Neutrophil (primary cell): ENCODE measurements around the gene C9orf43.
A peak's percentile ranks its signal among the peaks of the same experiment; 100 is the strongest.
"Not testable (repeated sequence)": the region's sequence is repeated elsewhere in the genome, so short reads cannot be mapped to it uniquely, and the experiment has no call there.

Experiments used
- H3K27ac ChIP-seq: fragments of 200-600 bp; sonication (generic); 2 replicates; pipeline ENCODE4 v1.5.1; 2016; ENCODE audit warnings: mild to moderate bottlenecking, moderate library complexity
- H3K27me3 ChIP-seq: fragments of 200-600 bp; sonication (generic); 2 replicates; pipeline ENCODE4 v1.6.0; 2016; ENCODE audit warnings: mild to moderate bottlenecking
- H3K36me3 ChIP-seq: fragments of 200-600 bp; sonication (generic); 2 replicates; pipeline ENCODE4 v1.5.1; 2017
- H3K4me1 ChIP-seq, 2 experiments: fragments of 200-600 bp in 1 of 2; sonication (generic) in 1 of 2; 1 replicate in 1 of 2; 2 replicates in 1 of 2; pipeline versions ENCODE4 v1.5.1 to v1.6.1; 2013 to 2016; ENCODE audit warnings: low read depth in 1 of 2, low read length in 1 of 2, mild to moderate bottlenecking in 1 of 2, moderate library complexity in 1 of 2; ENCODE audit not compliant: control insufficient read depth in 1 of 2, insufficient read depth in 1 of 2
- H3K4me3 ChIP-seq, 2 experiments: fragments of 200-600 bp in 1 of 2; sonication (generic) in 1 of 2; 1 replicate in 1 of 2; 2 replicates in 1 of 2; pipeline ENCODE4 v1.5.1; 2013 to 2016; ENCODE audit warnings: low read depth in 1 of 2, low read length in 1 of 2, mild to moderate bottlenecking in 1 of 2, moderate library complexity in 1 of 2
- H3K9me3 ChIP-seq: fragments of 200-600 bp; sonication (generic); 2 replicates; pipeline ENCODE4 v1.5.1; 2016
- CTCF ChIP-seq: fragments of 200-600 bp; sonication (generic); IDR thresholded peaks from 2 replicates; pipeline ENCODE4 v1.5.1; 2016; ENCODE audit warnings: antibody characterized with exemption

The C9orf43 gene

GRCh38 chr9:113373256-113373655 lies 37.3 kb upstream of the C9orf43 start:
- Histone ChIP-seq H3K4me1 (peaks cover 4 to 5% of the 10 kb centered on the region in 2 experiments), H3K9me3 (no peaks in the 10 kb centered on the region), H3K27ac (no peak overlapping the region), H3K4me3 (no peak overlapping the region), H3K36me3 (peaks cover 15% of the 10 kb centered on the region), H3K27me3 (no peaks in the 10 kb centered on the region)
- no peak for TF ChIP-seq CTCF

- Histone ChIP-seq H3K36me3 (peaks cover 15% of the 10 kb centered on the region), H3K9me3 (no peaks in the 10 kb centered on the region), H3K4me3 (no peak overlapping the region), H3K4me1 (peaks cover 4 to 5% of the 10 kb centered on the region in 2 experiments), H3K27ac (no peak overlapping the region), H3K27me3 (no peaks in the 10 kb centered on the region)
- no peak for TF ChIP-seq CTCF
These were observed 36.7 kb upstream of the C9orf43 start for GRCh38 chr9:113373676-113374392.

GRCh38 chr9:113375057-113376023 lies 35.2 kb upstream of the C9orf43 start:
- peaks cover 4 to 5% of the 10 kb centered on the region in 2 experiments for H3K4me1 ChIP-seq
- no peak for TF ChIP-seq CTCF
- no peaks in the 10 kb centered on the region for H3K27me3 ChIP-seq
- no peaks in the 10 kb centered on the region for H3K9me3 ChIP-seq
- peaks cover 15% of the 10 kb centered on the region for H3K36me3 ChIP-seq
- no peak overlapping the region for H3K4me3 ChIP-seq
- no peak overlapping the region for H3K27ac ChIP-seq

GRCh38 chr9:113376634-113377567 lies 33.6 kb upstream of the C9orf43 start, which contains the start of gene HDHD3:
TSS of gene HDHD3 (minus strand) at chr9:113376986. CDS start at chr9:113374354, 2,632 bp downstream.
- Histone ChIP-seq H3K27me3 (no peaks in the 10 kb centered on the region), H3K4me1 (peaks cover 4 to 5% of the 10 kb centered on the region in 2 experiments), H3K4me3 (peak within 1 kb of the TSS; percentile 75 to 84), H3K9me3 (no peaks in the 10 kb centered on the region), H3K36me3 (peaks cover 15% of the 10 kb centered on the region), H3K27ac (peak within 1 kb of the TSS; percentile 50)
- no peak for TF ChIP-seq CTCF

GRCh38 chr9:113379094-113379828 lies 31.3 kb upstream of the C9orf43 start:
- not testable (repeated sequence) for H3K27me3 ChIP-seq, H3K36me3 ChIP-seq, H3K4me1 ChIP-seq, H3K27ac ChIP-seq, H3K9me3 ChIP-seq, H3K4me3 ChIP-seq

GRCh38 chr9:113379829-113380210 lies 30.7 kb upstream of the C9orf43 start:
- H3K4me3 ChIP-seq, H3K4me1 ChIP-seq, H3K27ac ChIP-seq, H3K36me3 ChIP-seq, H3K27me3 ChIP-seq, H3K9me3 ChIP-seq: not testable (repeated sequence)
